K562 (cell line): ENCODE measurements around the gene SPAG16. TPM values are rescaled to one million over a fixed set of nuclear protein-coding genes. Genes with fewer than 3 reads are reported as not detected.
A peak's percentile ranks its signal among the peaks of the same experiment; 100 is the strongest.

ENCODE experiments used
- ATAC-seq: fragments of 200-7000 bp; cut with Tn5 transposase; 3 replicates; pipeline ENCODE4 v1.9.1; 2020; ENCODE audit warnings: moderate library complexity
- BruUV-seq: library from RNA; stranded (reverse); fragments of 400-500 nt; replicated peaks from 2 replicates; lab custom pipeline; 2021; lab: Mats Ljungman, UMichigan
- CTCF ChIA-PET: fragments of 300-600 bp; formaldehyde crosslinking; extraction: SDS; loops from one replicate; lab custom pipeline; 2021; ENCODE audit warnings: low intra/inter-chr PET ratio; lab: Yijun Ruan, JAX
- POLR2A ChIA-PET: fragments of 300-600, 350-650 bp; sonication (Branson Sonifier 250); formaldehyde crosslinking; extraction: SDS; loops from one replicate; lab custom pipeline; 2021; ENCODE audit warnings: antibody characterized with exemption, inconsistent platforms; lab: Yijun Ruan, JAX
- DNase-seq, 4 experiments: peaks; one replicate each; pipeline versions ENCODE4 v3.0.0 to v3.0.0-alpha.2; 2011 to 2018; ENCODE audit warnings: low spot score in 3 of 4, mixed read lengths in 3 of 4; ENCODE audit errors: extremely low read depth in 1 of 4
- FAIRE-seq: peaks from 2 replicates; lab custom pipeline; 2011; peaks lifted over from hg19 to GRCh38; lab: Jason Lieb, UNC
- H2AFZ ChIP-seq: 2 replicates; pipeline ENCODE4 v1.6.0; 2011; ENCODE audit warnings: low read depth, low read length, control low read depth, inconsistent platforms
- H3K27ac ChIP-seq: fragments of 200-600 bp; 3 replicates; pipeline ENCODE4 v1.8.0; 2011; ENCODE audit warnings: low read depth, mild to moderate bottlenecking, control low read depth, inconsistent platforms, low read length, moderate library complexity, mixed read lengths; ENCODE audit errors: extremely low read depth
- H3K27me3 ChIP-seq, 2 experiments: fragments of 300-600 bp in 1 of 2; 2 replicates in 1 of 2; 3 replicates in 1 of 2; pipeline versions ENCODE4 v1.6.0 to v1.8.0; 2011; ENCODE audit warnings: inconsistent platforms in 2 of 2, low read length in 2 of 2, mild to moderate bottlenecking in 1 of 2, mixed read lengths in 1 of 2, moderate library complexity in 1 of 2; ENCODE audit not compliant: control insufficient read depth in 2 of 2, insufficient read depth in 2 of 2
- H3K36me3 ChIP-seq: fragments of 300-600 bp; 3 replicates; pipeline ENCODE4 v1.8.0; 2011; ENCODE audit warnings: mild to moderate bottlenecking, low read length, inconsistent platforms; ENCODE audit not compliant: control insufficient read depth, insufficient read depth
- H3K4me1 ChIP-seq, 2 experiments: fragments of 200-600 bp in 1 of 2; replicated peaks in 1 of 2; 2 replicates in 1 of 2; 3 replicates in 1 of 2; pipeline versions ENCODE4 v1.5.1 to v1.8.0; 2011; ENCODE audit warnings: inconsistent platforms in 2 of 2, low read length in 2 of 2, mild to moderate bottlenecking in 1 of 2, mixed read lengths in 1 of 2, moderate library complexity in 1 of 2; ENCODE audit not compliant: control insufficient read depth in 2 of 2, insufficient read depth in 2 of 2
- H3K4me2 ChIP-seq: 2 replicates; pipeline ENCODE4 v1.6.1; 2011; ENCODE audit warnings: low read length, control low read depth, inconsistent platforms, mixed read lengths; ENCODE audit not compliant: insufficient read depth
- H3K4me3 ChIP-seq: fragments of 200-600 bp; sonication (generic), shearing (Covaris generic); 2 replicates; pipeline ENCODE4 v1.5.1; 2016; ENCODE audit warnings: control low read depth, inconsistent platforms
- H3K79me2 ChIP-seq: fragments of 200-600 bp; 3 replicates; pipeline ENCODE4 v1.8.0; 2011; ENCODE audit warnings: low read length, inconsistent platforms; ENCODE audit not compliant: control insufficient read depth, insufficient read depth
- H3K9ac ChIP-seq, 2 experiments: 2 replicates each; pipeline versions ENCODE4 v1.6.0 to v1.6.1; 2011; ENCODE audit warnings: low read depth in 2 of 2, low read length in 2 of 2, control low read depth in 1 of 2, inconsistent platforms in 1 of 2, mild to moderate bottlenecking in 1 of 2, mixed read lengths in 1 of 2; ENCODE audit not compliant: insufficient read depth in 1 of 2
- H3K9me1 ChIP-seq: one replicate; pipeline ENCODE4 v1.6.0; 2011; ENCODE audit warnings: inconsistent platforms, mild to moderate bottlenecking, low read length, moderate library complexity; ENCODE audit not compliant: control insufficient read depth, insufficient read depth
- H3K9me3 ChIP-seq: replicated peaks from 2 replicates; pipeline ENCODE4 v1.5.1; 2011; ENCODE audit warnings: low read depth, low read length, inconsistent platforms; ENCODE audit not compliant: control insufficient read depth, insufficient read depth
- H4K20me1 ChIP-seq: replicated peaks from 2 replicates; pipeline ENCODE4 v1.6.1; 2011; ENCODE audit warnings: low read length, inconsistent platforms, mixed read lengths; ENCODE audit not compliant: control insufficient read depth, insufficient read depth
- ADNP ChIP-seq: fragments of 200-800 bp; sonication (Bioruptor generic); IDR thresholded peaks from 2 replicates; pipeline ENCODE4 v1.6.1; 2016; ENCODE audit warnings: missing genetic modification characterization, missing compliant biosample characterization
- ARID3B ChIP-seq: fragments of 250-450 bp; sonication (Bioruptor Pico); IDR thresholded peaks from 2 replicates; pipeline ENCODE4 v1.4.0; 2020; ENCODE audit warnings: borderline replicate concordance
- CREM ChIP-seq: IDR thresholded peaks from 2 replicates; pipeline ENCODE4 v1.6.1; 2014; ENCODE audit warnings: antibody characterized with exemption, low read depth
- E2F1 ChIP-seq: sonication (generic); formaldehyde crosslinking; IDR thresholded peaks from 2 replicates; pipeline ENCODE4 v1.8.1; 2023; ENCODE audit warnings: mild to moderate bottlenecking, missing genetic modification reagents, moderate library complexity
- HNRNPH1 ChIP-seq: fragments of 200-400 bp; formaldehyde crosslinking; optimal IDR thresholded peaks from 2 replicates; pipeline ENCODE3; 2017; ENCODE audit warnings: low read depth, mild to moderate bottlenecking, low read length, moderate library complexity
- KDM2B ChIP-seq: fragments of 250-450 bp; sonication (Bioruptor Pico); IDR thresholded peaks from 2 replicates; pipeline ENCODE4 v1.8.0; 2021; ENCODE audit warnings: mild to moderate bottlenecking, moderate library complexity
- SIX5 ChIP-seq, 2 experiments: IDR thresholded peaks; 2 replicates each; pipeline ENCODE4 v1.6.1; 2011; ENCODE audit warnings: low read length in 2 of 2, borderline replicate concordance in 1 of 2, low read depth in 1 of 2, mild to moderate bottlenecking in 1 of 2, moderate library complexity in 1 of 2; ENCODE audit not compliant: insufficient read depth in 1 of 2
- YBX1 ChIP-seq: fragments of 450-650 bp; IDR thresholded peaks from 2 replicates; pipeline ENCODE4 v1.7.1; 2016; ENCODE audit warnings: mild to moderate bottlenecking
- ZFP30 ChIP-seq: fragments of 250-450 bp; sonication (Bioruptor Pico); IDR thresholded peaks from 2 replicates; pipeline ENCODE4 v1.8.0; 2022; ENCODE audit warnings: moderate library complexity, mild to moderate bottlenecking, inconsistent platforms, borderline replicate concordance
- ZNF217 ChIP-seq: sonication (generic); formaldehyde crosslinking; IDR thresholded peaks from 2 replicates; pipeline ENCODE4 v1.8.0; 2022; ENCODE audit warnings: mild to moderate bottlenecking, missing genetic modification reagents
- ZNF316 ChIP-seq: fragments of 450-650 bp; IDR thresholded peaks from 2 replicates; pipeline ENCODE4 v1.6.1; 2016
- ZNF436 ChIP-seq: fragments of 250-450, 450-650 bp; sonication (Bioruptor Pico); formaldehyde crosslinking; IDR thresholded peaks from 2 replicates; pipeline ENCODE4 v1.7.0; 2020; ENCODE audit warnings: mild to moderate bottlenecking
- WGBS: fragments of 100-300 bp; shearing (Covaris generic); methylation state at CpG from one replicate; pipeline ENCODE4 v1.1.6; 2016; ENCODE audit warnings: low coverage, mixed read lengths; ENCODE audit not compliant: insufficient coverage; ENCODE audit errors: missing lambda C conversion rate; 5-methylcytosine and 5-hydroxymethylcytosine counted together
- in situ Hi-C: fragments of 300-500 bp; cut with MboI; formaldehyde crosslinking; loops from 4 replicates; pipeline ENCODE4 v1.15.0; 2018; ENCODE audit warnings: inconsistent platforms, mixed read lengths
- intact Hi-C: fragments of 100-400 bp; cut with micrococcal nuclease; formaldehyde crosslinking; loops from 2 replicates; pipeline ENCODE4 v1.14.2; 2022
- polyA plus RNA-seq, 8 experiments: library from polyadenylated mRNA; depleted of rRNA in 4 of 8; stranded (reverse) in 5 of 8; unstranded in 3 of 8; fragments of >200 nt; fragmentation: Nextera tagmentation in 2 of 8; fragmentation: Illumina TruSeq in 1 of 8; extraction: Ambion mirVana in 2 of 8; extraction: Trizol in 1 of 8; gene quantifications; 2 replicates each; pipeline versions ENCODE4 v1.2.1 to v1.2.3, GENCODE V29; 2011 to 2014; ENCODE audit warnings: inconsistent platforms in 1 of 8, missing spikeins in 1 of 8
- total RNA-seq, 7 experiments: library from RNA; depleted of rRNA in 6 of 7; stranded (reverse); fragments of >200 nt in 6 of 7; fragmentation: Illumina TruSeq in 2 of 7; extraction: Trizol in 2 of 7; gene quantifications; 2 replicates each; pipeline versions ENCODE4 v1.2.1 to v1.2.3, GENCODE V29; 2011 to 2021; ENCODE audit warnings: low replicate concordance in 1 of 7

The SPAG16 gene
- total and polyA plus RNA-seq, 9 of the 15 experiments (the other 6 are each of a cell fraction or from before 2014, with no cell fraction given) = 0.98 to 5.9 (median 3.5) TPM

DNA sequence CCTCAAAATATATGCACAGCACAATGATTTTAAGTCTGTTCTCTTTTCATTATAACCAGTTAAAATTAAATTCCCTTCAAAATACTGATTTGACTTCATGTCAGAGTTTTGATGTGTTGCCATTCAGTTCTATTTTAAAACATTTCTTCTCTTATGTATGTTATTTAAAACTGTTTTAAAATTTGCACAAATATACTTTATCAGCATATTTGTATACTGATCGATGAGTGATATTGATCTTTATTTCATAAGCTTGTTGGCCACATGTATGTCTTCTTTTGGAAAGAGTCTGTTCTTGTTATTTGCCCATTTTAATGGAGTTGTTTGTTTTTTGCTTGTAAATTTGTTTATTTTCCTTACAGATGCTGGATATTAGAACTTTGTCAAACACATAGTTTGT, 630.2 kb downstream of the SPAG16 start:
- TF ChIP-seq CREM (no peak), ZNF316 (peak; percentile 51)
- Histone ChIP-seq H3K9me1 (no peaks in the 10 kb centered on the region), H3K79me2 (no peaks in the 10 kb centered on the region), H3K9me3 (0 out of 2 replicates have a peak, but pooled peaks cover 2% of the 10 kb centered on the region), H3K27ac (no peak overlapping the region), H3K36me3 (no peaks in the 10 kb centered on the region), H2AFZ (no peak overlapping the region), H3K9ac (no peak overlapping the region), H3K4me3 (no peak overlapping the region), H3K4me1 (no peaks in the 10 kb centered on the region), H3K4me2 (no peak overlapping the region), H4K20me1 (no peaks in the 10 kb centered on the region), H3K27me3 (no peaks in the 10 kb centered on the region)
- in situ Hi-C loops = no loop called here
- intact Hi-C loops = no loop called here
- BruUV-seq = no TSS peak
- CTCF ChIA-PET = no interaction called here
- WGBS = 0% methylated on average over 1 of the region's 1 CpG
- FAIRE-seq (no peak), DNase-seq (no peak), ATAC-seq (no peak)
- POLR2A ChIA-PET = no interaction called here

- in situ Hi-C loops = no loop called here
- TF ChIP-seq YBX1 (no peak), ZNF217 (no peak), ARID3B (CRISPR knock-in tag) (no peak), SIX5 (IDR thresholded peaks at IDR 0.05; ENCODE audit: borderline replicate concordance in 1 of 2, insufficient read depth in 1 of 2, low read depth in 1 of 2, low read length in 2 of 2) (no peak), HNRNPH1 (no peak), E2F1 (CRISPR knock-in tag) (no peak), KDM2B (CRISPR knock-in tag) (no peak), ADNP (tag) (no peak), ZNF436 (no peak), ZFP30 (no peak)
- no TSS peak for BruUV-seq
Observed at GRCh38 chr2:213920014-213920413, 635.8 kb downstream of the SPAG16 start.

More at GRCh38 chr2:213920014-213920413, 635.8 kb downstream of the SPAG16 start:
- WGBS = 11% methylated on average over 3 of the region's 3 CpGs
- H3K27ac ChIP-seq = no peak overlapping the region
- no peak overlapping the region for H3K4me2 ChIP-seq
- intact Hi-C loops = no loop called here
- H3K27me3 ChIP-seq = no peaks in the 10 kb centered on the region
- H3K36me3 ChIP-seq = no peaks in the 10 kb centered on the region
- H3K9me1 ChIP-seq = no peaks in the 10 kb centered on the region
- no peak for FAIRE-seq
- no peak overlapping the region for H2AFZ ChIP-seq
- no peak overlapping the region for H3K4me3 ChIP-seq
- no peaks in the 10 kb centered on the region for H3K9me3 ChIP-seq
- H3K9ac ChIP-seq = no peak overlapping the region
- DNase-seq = no peak
- H3K79me2 ChIP-seq = no peaks in the 10 kb centered on the region
- CTCF ChIA-PET = no interaction called here
- POLR2A ChIA-PET = no interaction called here
- no peak for ATAC-seq
- no peaks in the 10 kb centered on the region for H4K20me1 ChIP-seq
- no peaks in the 10 kb centered on the region for H3K4me1 ChIP-seq
